GM19043 (cell line): Measurements from ENCODE around the gene CPNE2.
"Not testable (repeated sequence)": the region's sequence is repeated elsewhere in the genome, so short reads cannot be mapped to it uniquely, and the experiment has no call there.

ENCODE experiments used
- ATAC-seq: cut with Tn5 transposase; IDR thresholded peaks from one replicate; pipeline ENCODE4 v1.9.1; 2021; ENCODE audit warnings: low read depth; ENCODE audit not compliant: unreplicated experiment

CPNE2 gene

GRCh38 chr16:57096192-57096591, 3.8 kb downstream of the CPNE2 start:
- ATAC-seq = no peak

- ATAC-seq = no peak
Measured at GRCh38 chr16:57096793-57097192, 4.4 kb downstream of the CPNE2 start.

GRCh38 chr16:57098188-57098841, 5.9 kb downstream of the CPNE2 start:
- ATAC-seq = no peak

- not testable (repeated sequence) for ATAC-seq
Measured at GRCh38 chr16:57099965-57100364, 7.6 kb downstream of the CPNE2 start.

- ATAC-seq = no peak
Measured at GRCh38 chr16:57100445-57100844, 8.1 kb downstream of the CPNE2 start.

- no peak for ATAC-seq
Measured at GRCh38 chr16:57102888-57103851, 10.8 kb downstream of the CPNE2 start.

- no peak for ATAC-seq
Measured at GRCh38 chr16:57104706-57105105, 12.3 kb downstream of the CPNE2 start.

GRCh38 chr16:57105184-57105583, 12.8 kb downstream of the CPNE2 start:
- no peak for ATAC-seq

GRCh38 chr16:57106767-57107166, 14.4 kb downstream of the CPNE2 start:
- no peak for ATAC-seq

- ATAC-seq = no peak
Measured at GRCh38 chr16:57107321-57107922, 15.0 kb downstream of the CPNE2 start.

- ATAC-seq = no peak
Measured at GRCh38 chr16:57108432-57108831, 16.0 kb downstream of the CPNE2 start.

- not testable (repeated sequence) for ATAC-seq
Measured at GRCh38 chr16:57109259-57110105, 17.1 kb downstream of the CPNE2 start.

GRCh38 chr16:57110937-57111336, 18.6 kb downstream of the CPNE2 start:
- ATAC-seq = no peak

- no peak for ATAC-seq
Measured at GRCh38 chr16:57111420-57111819, 19.0 kb downstream of the CPNE2 start.

GRCh38 chr16:57112403-57113041, 20.1 kb downstream of the CPNE2 start:
- no peak for ATAC-seq

GRCh38 chr16:57113042-57113453, 20.7 kb downstream of the CPNE2 start:
- no peak for ATAC-seq

- no peak for ATAC-seq
Measured at GRCh38 chr16:57113664-57114063, 21.3 kb downstream of the CPNE2 start.

GRCh38 chr16:57115168-57115513, 22.8 kb downstream of the CPNE2 start:
- no peak for ATAC-seq

- ATAC-seq = no peak
Measured at GRCh38 chr16:57115514-57116182, 23.3 kb downstream of the CPNE2 start.
